Thyroid gland (tissue), 4 donors: ENCODE data around the gene PIP4K2A.

ENCODE experiments used
- CTCF ChIP-seq, 6 experiments: fragments of 200-600 bp in 3 of 6; fragments of 450-650 bp in 3 of 6; sonication (generic) in 3 of 6; IDR thresholded peaks; one replicate each; pipeline ENCODE4 v1.5.1; 2016 to 2019; ENCODE audit warnings: antibody characterized with exemption in 6 of 6, mild to moderate bottlenecking in 2 of 6, inconsistent platforms in 1 of 6, moderate library complexity in 1 of 6
- POLR2A ChIP-seq, 2 donors: fragments of 450-650 bp; IDR thresholded peaks; one replicate each; pipeline ENCODE4 v1.6.1; 2017; ENCODE audit warnings: antibody characterized with exemption in 2 of 2, mild to moderate bottlenecking in 2 of 2, moderate library complexity in 1 of 2

DNA sequence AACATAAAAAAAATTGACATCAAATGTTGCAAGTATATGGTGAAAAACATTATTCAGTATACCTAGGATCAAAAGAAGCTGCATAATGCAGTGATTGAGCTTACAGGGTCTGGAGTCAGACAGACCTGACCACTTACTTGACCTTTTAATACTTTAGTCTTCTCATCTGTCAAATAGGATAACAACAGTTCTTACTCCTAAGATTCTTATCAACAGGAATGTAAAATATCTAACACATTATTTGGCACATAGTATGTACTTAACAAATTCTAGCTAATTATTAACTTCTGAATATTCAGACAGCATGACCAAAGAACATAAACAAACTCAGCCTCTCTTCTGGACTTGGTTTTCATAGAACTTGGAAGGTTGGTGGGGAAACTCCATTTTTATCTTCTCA is 45.6 kb upstream of the PIP4K2A start:
- TF ChIP-seq POLR2A (IDR thresholded peaks at IDR 0.05) = no peak
- TF ChIP-seq CTCF (IDR thresholded peaks at IDR 0.05) = no peak
